GM19372 (cell line): ENCODE data around the gene RESF1.

Experiments used
- ATAC-seq: cut with Tn5 transposase; IDR thresholded peaks from one replicate; pipeline ENCODE4 v1.9.1; 2021; ENCODE audit warnings: mild to moderate bottlenecking, low read depth, moderate library complexity; ENCODE audit not compliant: unreplicated experiment

RESF1 gene

DNA sequence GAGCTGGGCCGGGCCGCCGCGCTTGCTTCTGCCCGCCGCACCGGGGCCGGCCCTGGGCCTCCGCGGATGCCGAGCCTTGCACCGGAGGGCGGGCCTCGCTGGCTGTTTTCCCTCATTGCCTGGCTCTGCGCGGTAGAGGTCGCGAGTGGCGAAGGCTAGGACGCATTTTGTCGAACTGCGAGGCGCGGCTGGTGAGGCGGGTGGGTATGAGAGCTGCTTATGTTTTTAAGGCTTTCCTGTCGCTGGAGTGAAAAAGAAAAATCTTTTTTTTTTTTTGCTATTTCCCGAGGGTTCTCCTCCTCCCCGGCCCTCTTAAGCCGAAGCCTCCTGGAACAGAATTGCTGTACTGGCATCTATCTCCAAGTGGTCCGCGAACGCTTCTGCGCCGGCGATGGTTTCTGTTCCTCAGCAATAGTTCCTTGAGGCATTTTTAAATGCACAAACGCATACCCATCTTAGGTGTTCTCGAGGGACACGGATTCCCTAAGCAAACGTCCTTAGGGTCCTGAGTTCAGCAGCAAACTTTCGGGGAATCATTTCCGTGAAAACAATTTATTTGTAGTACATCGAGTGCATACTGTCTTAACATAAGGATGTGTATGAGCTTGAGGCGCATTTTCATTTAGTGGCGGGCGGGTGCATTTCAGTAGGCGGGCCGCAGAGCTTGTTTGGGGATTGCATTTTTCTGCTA is 631 bp downstream of the RESF1 start:
- peak; percentile 30 for ATAC-seq

DNA sequence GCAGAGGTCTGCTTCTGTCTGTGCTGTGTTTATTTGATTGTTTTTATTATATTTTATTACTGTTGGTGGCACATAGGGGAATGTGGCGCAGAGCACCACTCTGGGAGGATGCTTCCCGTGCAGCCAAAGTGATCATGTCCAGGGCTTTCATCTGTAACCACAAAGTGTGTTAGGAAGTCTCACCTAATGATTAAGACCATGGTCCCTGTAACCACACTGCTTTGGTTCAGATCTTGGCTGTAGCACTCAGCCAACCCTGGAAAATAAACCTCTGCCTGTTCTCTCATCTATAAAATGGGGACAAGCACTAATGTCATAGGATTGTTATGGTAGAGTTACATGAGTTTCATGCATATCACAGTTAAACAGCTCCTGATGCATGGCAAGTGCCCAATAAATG is 1.9 kb downstream of the RESF1 start:
- ATAC-seq: no peak

DNA sequence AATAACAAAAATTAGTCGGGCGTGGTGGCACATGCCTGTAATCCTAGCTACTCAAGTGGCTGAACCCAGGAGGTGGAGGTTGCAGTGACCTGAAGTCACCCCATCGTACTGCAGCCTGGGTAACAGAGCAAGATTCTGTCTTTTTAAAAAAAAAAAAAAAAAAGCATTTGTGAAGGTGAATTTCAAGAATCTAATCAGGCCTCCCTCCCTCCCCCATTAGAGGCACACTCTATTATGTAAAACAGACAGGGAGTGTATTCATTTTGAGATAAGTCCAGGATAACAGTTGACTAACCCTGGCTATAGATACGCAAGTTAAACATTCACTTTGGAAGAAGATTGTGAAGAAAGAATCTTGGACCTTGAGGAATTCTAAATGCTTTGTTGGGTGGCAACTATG is 2.9 kb downstream of the RESF1 start:
- no peak for ATAC-seq

- ATAC-seq: no peak
These were observed 5.1 kb downstream of the RESF1 start for GRCh38 chr12:31964280-31964679.

DNA sequence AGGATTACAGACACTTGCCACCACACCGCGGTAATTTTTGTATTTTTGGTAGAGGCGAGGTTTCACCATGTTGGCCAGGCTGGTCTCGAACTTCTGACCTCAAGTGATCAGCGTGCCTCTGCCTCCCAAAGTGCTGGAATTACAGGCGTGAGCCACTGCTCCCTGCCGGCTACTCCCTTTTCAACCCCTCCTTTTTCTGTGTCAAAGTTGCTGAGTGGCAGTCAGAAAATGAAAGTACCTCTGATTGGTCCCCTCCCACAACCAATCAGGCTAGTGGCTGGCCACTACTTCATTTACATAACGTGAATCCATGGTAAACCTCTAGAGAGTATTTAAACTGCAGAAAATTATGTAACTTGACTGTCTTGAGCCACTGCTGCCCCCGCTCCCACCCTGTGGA is 5.9 kb downstream of the RESF1 start:
- ATAC-seq: no peak

DNA sequence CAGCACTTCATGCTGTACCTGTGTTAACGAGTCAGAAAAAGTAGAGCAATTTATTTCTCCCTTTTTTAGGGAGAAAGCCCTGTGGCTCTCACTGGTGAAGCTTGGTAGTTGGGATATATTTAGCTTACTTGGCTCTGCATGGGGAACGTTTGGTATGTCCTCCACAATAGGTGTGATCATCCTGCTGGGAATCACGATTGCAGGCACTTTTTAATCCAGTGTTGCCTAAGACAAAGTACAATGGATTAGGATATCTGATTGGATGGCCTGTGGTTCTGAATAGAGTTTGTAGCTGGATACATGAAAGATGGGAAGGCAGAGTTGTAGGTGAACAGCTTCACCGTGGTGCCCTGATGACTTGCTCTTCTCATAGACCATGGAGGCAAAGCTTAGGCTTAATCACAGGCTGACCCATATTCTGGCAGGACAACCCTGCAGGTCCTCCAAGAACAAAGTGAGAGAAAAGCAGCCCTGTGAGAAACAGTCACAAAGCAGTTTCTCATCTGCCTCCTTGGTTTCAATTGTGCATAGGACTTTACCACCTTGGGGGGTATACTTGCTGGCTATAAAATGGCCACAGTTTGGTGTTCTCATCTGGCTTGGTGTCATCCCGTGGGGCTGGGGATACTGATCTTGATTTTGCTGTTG is 7.5 kb downstream of the RESF1 start:
- ATAC-seq: no peak

GRCh38 chr12:31967539-31967938 is 8.3 kb downstream of the RESF1 start:
- no peak for ATAC-seq

- no peak for ATAC-seq
These were observed 11.0 kb downstream of the RESF1 start for GRCh38 chr12:31970199-31970598.

DNA sequence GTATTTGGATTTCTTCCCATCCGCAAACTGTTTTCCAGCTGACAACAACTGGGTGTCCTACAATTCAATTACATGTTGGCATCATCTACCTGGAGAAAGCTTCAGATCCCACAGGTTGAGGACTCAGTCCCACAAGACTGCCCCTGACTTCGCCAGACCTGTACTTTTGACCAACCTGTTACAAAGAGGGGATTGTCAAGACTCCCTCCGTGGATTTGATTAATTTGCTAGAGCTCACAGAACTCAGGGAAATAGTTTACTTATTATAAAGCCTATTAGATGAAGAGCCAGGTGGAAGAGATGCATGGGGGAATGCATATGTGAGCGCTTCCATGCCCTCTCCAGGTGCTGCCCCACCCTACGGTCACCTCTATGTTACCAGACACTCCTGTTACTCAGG is 14.6 kb downstream of the RESF1 start:
- no peak for ATAC-seq

DNA sequence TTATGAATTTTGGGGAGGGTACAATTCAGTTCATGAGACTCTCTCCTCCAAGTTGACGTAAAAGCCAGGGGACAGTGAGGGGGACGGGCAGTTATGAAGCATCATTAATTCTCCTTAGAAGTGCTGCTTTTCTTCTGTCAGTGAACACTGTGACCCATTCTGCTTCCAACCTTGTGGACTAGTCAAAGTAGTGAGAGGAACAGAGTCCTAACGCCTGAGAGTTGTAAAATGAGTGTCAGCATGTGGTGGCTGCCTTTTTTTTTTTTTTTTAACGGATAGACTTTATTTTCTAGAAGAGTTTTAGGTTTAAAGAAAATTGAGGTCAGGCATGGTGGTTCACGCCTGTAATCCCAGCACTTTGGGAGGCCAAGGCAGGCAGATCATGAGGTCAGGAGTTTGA is 15.5 kb downstream of the RESF1 start:
- no peak for ATAC-seq

DNA sequence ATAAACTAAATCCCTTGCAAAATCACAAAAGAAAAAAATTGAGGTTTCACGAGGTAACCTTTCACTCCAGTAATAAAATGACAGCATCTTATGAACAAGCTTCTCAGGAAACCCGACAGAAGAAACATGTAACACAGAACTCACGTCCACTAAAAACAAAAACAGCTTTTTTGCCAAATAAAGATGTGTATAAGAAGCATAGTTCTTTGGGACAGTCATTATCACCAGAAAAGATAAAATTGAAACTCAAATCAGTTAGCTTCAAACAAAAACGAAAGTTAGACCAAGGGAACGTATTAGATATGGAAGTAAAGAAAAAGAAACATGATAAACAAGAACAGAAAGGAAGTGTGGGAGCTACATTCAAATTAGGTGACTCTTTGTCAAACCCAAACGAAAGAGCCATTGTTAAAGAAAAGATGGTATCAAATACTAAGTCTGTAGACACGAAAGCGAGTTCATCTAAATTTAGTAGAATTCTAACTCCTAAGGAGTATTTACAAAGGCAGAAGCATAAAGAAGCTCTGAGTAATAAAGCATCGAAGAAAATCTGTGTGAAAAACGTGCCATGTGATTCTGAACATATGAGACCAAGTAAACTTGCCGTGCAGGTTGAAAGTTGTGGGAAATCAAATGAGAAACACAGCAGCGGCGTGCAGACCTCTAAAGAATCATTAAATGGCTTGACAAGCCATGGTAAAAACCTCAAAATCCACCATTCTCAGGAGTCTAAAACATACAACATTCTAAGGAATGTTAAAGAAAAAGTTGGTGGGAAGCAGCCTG is 25.8 kb downstream of the RESF1 start:
- no peak for ATAC-seq

GRCh38 chr12:31985832-31986231 is 26.6 kb downstream of the RESF1 start:
- ATAC-seq: no peak

DNA sequence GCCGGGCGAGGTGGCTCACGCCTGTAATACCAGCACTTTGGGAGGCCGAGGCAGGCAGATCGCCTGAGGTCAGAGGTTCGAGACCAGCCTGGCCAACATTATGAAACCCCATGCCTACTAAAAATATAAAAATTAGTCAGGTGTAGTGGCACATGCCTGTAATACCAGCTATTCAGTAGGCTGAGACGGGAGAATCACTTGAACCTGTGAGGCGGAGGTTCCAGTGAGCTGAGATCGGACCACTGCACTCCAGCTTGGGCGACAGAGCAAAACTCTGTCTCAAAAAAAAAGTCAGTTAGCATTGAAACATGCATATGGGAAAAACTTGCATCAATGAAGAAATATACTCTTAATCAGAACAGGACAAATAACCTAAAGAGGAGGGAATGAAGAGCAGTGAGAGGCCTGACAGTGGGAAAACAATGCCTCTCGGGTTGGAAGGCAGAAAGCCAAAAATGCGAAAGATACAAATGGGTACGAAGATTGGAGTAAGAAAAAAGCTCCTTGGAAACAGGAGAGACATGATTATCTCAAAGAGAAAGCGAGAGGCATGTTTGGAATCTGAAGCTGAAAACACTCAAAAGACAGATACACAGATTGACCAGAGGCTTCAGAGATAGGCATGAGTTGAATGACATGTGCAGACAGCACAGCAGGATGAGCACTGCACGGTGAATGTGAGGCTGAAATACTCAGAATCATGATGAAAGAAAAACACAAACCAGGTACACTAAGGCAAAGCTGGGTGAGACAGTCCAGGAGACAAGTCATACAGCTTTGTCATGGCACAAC is 30.6 kb downstream of the RESF1 start:
- no peak for ATAC-seq

GRCh38 chr12:31991146-31991545 is 31.9 kb downstream of the RESF1 start:
- ATAC-seq: no peak

DNA sequence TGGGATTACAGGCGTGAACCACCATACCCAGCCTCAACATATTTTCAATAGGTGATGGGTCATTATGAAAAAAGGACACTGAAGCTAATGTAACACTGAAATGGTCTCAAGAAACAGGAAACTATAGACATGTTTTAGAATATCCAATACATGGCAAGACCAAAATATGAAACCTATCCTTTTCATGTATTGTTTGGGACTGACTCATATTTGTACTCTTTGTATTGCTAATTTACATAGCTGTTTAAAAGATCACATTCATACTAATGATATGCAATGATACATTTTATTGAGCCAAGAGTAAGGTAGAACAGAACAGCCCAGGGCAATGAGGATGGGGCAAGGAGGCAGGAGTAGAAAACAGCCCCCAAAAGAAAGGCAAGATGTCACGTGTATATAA is 32.6 kb downstream of the RESF1 start:
- no peak for ATAC-seq

DNA sequence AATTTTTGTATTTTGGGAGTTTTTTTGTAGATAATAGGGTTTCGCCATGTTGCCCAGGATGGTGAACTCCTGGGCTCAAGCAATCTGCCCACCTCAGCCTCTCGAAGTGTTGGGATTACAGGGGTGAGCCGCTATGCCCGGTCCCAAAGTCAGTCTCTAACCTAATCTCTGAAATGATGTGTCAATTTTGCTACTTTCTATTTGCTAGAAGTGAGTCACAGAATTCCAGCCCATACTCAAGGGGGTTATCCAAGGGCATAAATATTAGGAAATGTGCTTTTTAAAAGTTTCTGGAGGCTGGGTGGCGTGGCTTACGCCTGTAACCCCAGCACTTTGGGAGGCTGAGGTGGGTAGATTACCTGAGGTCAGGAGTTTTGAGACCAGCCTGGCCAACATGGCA is 40.5 kb downstream of the RESF1 start:
- ATAC-seq: no peak

- ATAC-seq: no peak
These were observed 41.3 kb downstream of the RESF1 start for GRCh38 chr12:32000373-32001005.

GRCh38 chr12:32002848-32003493 is 43.8 kb downstream of the RESF1 start:
- no peak for ATAC-seq

- ATAC-seq: no peak
These were observed 44.4 kb downstream of the RESF1 start for GRCh38 chr12:32003654-32004053.
